GM23338 (cell line): ENCODE results near the gene HIGD2B.

ENCODE experiments used
- CREB1 ChIP-seq: fragments of 250-450 bp; sonication (Bioruptor Pico); IDR thresholded peaks from 2 replicates; pipeline ENCODE4 v1.5.0; 2020; ENCODE audit warnings: low read depth, mild to moderate bottlenecking, moderate library complexity
- EZH2 ChIP-seq: fragments of 200-600 bp; sonication (generic); IDR thresholded peaks from one replicate; pipeline ENCODE4 v1.8.0; 2017; ENCODE audit warnings: antibody characterized with exemption, mild to moderate bottlenecking, low read depth; ENCODE audit not compliant: unreplicated experiment
- EZH2phosphoT487 ChIP-seq: fragments of 200-600 bp; sonication (generic); IDR thresholded peaks from one replicate; pipeline ENCODE4 v1.8.1; 2018; ENCODE audit warnings: antibody characterized with exemption; ENCODE audit not compliant: unreplicated experiment
- JUNB ChIP-seq: IDR thresholded peaks from one replicate; pipeline ENCODE4 v1.6.1; 2016; ENCODE audit warnings: antibody characterized with exemption; ENCODE audit not compliant: unreplicated experiment
- NANOG ChIP-seq: IDR thresholded peaks from 2 replicates; pipeline ENCODE4 v1.6.1; 2016; ENCODE audit warnings: antibody characterized with exemption, borderline replicate concordance
- POLR2AphosphoS5 ChIP-seq: IDR thresholded peaks from 2 replicates; pipeline ENCODE4 v1.6.1; 2016; ENCODE audit warnings: antibody characterized with exemption, low read depth
- STAT1 ChIP-seq: IDR thresholded peaks from one replicate; pipeline ENCODE4 v1.6.1; 2016; ENCODE audit warnings: antibody characterized with exemption; ENCODE audit not compliant: unreplicated experiment
- ZNF114 ChIP-seq: fragments of 250-450 bp; sonication (Bioruptor Pico); IDR thresholded peaks from 2 replicates; pipeline ENCODE4 v1.5.0; 2020; ENCODE audit warnings: mild to moderate bottlenecking, moderate library complexity
- ZNF331 ChIP-seq: fragments of 250-450 bp; sonication (Bioruptor Pico); IDR thresholded peaks from 2 replicates; pipeline ENCODE4 v1.5.0; 2020; ENCODE audit warnings: low read depth, mild to moderate bottlenecking, moderate library complexity
- TF ChIP-seq, protein P1 (sequence below), 2 experiments: fragments of 200-600 bp in 1 of 2; sonication (generic) in 1 of 2; conservative IDR thresholded peaks; 2 replicates each; pipeline versions ENCODE4 v1.5.1 to v1.6.1; 2016 to 2017; ENCODE audit warnings: antibody characterized with exemption in 2 of 2, low read depth in 2 of 2, mild to moderate bottlenecking in 2 of 2, moderate library complexity in 1 of 2
- TF ChIP-seq, protein P2 (sequence below): IDR thresholded peaks from one replicate; pipeline ENCODE4 v1.6.1; 2018; ENCODE audit warnings: antibody characterized with exemption; ENCODE audit not compliant: unreplicated experiment
- TF ChIP-seq, protein P3 (sequence below): fragments of 250-450 bp; sonication (Bioruptor Pico); IDR thresholded peaks from 2 replicates; pipeline ENCODE4 v1.5.0; 2020; ENCODE audit warnings: mild to moderate bottlenecking, moderate library complexity
- TF ChIP-seq, protein P4 (sequence below): IDR thresholded peaks from 2 replicates; pipeline ENCODE4 v1.6.1; 2016; ENCODE audit warnings: antibody characterized with exemption

DNA sequence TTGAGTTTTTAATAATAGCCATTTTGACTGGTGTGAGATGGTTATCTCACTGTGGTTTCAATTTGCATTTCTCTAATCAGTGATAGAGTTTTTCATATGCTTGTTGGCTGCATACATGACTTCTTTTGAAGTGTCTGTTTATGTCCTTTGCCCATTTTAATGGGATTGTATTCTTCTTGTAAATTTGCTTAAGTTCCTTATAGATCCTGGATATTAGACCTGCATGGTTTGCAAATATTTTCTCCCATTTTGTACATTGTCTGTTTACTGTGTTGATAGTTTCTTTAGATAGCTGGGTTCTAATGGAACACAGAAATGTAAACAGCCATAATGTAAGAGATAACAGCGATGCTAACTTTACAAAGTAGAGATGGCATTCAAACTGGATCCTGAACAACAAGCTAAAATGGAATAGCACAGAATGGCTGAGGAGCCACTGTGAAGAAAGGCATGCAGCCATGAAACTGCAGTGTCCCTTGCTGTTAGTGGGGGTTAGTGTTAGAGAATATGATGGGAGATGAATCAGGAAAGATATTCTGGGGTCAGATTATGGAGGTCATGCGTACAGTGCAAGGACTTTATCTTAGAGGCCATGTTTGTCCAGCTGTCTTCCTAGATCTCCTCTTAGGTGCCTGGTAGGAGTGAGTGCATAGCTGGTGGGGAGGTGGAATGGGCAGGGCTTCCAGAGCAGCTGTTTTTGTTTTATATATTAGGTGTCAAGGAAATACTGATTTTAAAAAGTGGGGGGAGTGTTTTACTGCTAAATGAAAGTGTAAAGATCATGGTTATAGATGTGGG, 48.2 kb upstream of the HIGD2B start:
- TF ChIP-seq EZH2phosphoT487 = no peak
- no peak for TF ChIP-seq POLR2AphosphoS5
- TF ChIP-seq, protein P1, sequence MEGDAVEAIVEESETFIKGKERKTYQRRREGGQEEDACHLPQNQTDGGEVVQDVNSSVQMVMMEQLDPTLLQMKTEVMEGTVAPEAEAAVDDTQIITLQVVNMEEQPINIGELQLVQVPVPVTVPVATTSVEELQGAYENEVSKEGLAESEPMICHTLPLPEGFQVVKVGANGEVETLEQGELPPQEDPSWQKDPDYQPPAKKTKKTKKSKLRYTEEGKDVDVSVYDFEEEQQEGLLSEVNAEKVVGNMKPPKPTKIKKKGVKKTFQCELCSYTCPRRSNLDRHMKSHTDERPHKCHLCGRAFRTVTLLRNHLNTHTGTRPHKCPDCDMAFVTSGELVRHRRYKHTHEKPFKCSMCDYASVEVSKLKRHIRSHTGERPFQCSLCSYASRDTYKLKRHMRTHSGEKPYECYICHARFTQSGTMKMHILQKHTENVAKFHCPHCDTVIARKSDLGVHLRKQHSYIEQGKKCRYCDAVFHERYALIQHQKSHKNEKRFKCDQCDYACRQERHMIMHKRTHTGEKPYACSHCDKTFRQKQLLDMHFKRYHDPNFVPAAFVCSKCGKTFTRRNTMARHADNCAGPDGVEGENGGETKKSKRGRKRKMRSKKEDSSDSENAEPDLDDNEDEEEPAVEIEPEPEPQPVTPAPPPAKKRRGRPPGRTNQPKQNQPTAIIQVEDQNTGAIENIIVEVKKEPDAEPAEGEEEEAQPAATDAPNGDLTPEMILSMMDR (conservative IDR thresholded peaks at IDR 0.05; ENCODE audit: low read depth in 2 of 2) = no peak
- TF ChIP-seq CREB1 = no peak
- no peak for TF ChIP-seq EZH2
- no peak for TF ChIP-seq NANOG
- TF ChIP-seq, protein P2, sequence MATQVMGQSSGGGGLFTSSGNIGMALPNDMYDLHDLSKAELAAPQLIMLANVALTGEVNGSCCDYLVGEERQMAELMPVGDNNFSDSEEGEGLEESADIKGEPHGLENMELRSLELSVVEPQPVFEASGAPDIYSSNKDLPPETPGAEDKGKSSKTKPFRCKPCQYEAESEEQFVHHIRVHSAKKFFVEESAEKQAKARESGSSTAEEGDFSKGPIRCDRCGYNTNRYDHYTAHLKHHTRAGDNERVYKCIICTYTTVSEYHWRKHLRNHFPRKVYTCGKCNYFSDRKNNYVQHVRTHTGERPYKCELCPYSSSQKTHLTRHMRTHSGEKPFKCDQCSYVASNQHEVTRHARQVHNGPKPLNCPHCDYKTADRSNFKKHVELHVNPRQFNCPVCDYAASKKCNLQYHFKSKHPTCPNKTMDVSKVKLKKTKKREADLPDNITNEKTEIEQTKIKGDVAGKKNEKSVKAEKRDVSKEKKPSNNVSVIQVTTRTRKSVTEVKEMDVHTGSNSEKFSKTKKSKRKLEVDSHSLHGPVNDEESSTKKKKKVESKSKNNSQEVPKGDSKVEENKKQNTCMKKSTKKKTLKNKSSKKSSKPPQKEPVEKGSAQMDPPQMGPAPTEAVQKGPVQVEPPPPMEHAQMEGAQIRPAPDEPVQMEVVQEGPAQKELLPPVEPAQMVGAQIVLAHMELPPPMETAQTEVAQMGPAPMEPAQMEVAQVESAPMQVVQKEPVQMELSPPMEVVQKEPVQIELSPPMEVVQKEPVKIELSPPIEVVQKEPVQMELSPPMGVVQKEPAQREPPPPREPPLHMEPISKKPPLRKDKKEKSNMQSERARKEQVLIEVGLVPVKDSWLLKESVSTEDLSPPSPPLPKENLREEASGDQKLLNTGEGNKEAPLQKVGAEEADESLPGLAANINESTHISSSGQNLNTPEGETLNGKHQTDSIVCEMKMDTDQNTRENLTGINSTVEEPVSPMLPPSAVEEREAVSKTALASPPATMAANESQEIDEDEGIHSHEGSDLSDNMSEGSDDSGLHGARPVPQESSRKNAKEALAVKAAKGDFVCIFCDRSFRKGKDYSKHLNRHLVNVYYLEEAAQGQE = no peak
- TF ChIP-seq ZNF114 (CRISPR knock-in tag) = no peak
- no peak for TF ChIP-seq STAT1
- no peak for TF ChIP-seq JUNB
- TF ChIP-seq ZNF331 (CRISPR knock-in tag) = no peak
- TF ChIP-seq, protein P3, sequence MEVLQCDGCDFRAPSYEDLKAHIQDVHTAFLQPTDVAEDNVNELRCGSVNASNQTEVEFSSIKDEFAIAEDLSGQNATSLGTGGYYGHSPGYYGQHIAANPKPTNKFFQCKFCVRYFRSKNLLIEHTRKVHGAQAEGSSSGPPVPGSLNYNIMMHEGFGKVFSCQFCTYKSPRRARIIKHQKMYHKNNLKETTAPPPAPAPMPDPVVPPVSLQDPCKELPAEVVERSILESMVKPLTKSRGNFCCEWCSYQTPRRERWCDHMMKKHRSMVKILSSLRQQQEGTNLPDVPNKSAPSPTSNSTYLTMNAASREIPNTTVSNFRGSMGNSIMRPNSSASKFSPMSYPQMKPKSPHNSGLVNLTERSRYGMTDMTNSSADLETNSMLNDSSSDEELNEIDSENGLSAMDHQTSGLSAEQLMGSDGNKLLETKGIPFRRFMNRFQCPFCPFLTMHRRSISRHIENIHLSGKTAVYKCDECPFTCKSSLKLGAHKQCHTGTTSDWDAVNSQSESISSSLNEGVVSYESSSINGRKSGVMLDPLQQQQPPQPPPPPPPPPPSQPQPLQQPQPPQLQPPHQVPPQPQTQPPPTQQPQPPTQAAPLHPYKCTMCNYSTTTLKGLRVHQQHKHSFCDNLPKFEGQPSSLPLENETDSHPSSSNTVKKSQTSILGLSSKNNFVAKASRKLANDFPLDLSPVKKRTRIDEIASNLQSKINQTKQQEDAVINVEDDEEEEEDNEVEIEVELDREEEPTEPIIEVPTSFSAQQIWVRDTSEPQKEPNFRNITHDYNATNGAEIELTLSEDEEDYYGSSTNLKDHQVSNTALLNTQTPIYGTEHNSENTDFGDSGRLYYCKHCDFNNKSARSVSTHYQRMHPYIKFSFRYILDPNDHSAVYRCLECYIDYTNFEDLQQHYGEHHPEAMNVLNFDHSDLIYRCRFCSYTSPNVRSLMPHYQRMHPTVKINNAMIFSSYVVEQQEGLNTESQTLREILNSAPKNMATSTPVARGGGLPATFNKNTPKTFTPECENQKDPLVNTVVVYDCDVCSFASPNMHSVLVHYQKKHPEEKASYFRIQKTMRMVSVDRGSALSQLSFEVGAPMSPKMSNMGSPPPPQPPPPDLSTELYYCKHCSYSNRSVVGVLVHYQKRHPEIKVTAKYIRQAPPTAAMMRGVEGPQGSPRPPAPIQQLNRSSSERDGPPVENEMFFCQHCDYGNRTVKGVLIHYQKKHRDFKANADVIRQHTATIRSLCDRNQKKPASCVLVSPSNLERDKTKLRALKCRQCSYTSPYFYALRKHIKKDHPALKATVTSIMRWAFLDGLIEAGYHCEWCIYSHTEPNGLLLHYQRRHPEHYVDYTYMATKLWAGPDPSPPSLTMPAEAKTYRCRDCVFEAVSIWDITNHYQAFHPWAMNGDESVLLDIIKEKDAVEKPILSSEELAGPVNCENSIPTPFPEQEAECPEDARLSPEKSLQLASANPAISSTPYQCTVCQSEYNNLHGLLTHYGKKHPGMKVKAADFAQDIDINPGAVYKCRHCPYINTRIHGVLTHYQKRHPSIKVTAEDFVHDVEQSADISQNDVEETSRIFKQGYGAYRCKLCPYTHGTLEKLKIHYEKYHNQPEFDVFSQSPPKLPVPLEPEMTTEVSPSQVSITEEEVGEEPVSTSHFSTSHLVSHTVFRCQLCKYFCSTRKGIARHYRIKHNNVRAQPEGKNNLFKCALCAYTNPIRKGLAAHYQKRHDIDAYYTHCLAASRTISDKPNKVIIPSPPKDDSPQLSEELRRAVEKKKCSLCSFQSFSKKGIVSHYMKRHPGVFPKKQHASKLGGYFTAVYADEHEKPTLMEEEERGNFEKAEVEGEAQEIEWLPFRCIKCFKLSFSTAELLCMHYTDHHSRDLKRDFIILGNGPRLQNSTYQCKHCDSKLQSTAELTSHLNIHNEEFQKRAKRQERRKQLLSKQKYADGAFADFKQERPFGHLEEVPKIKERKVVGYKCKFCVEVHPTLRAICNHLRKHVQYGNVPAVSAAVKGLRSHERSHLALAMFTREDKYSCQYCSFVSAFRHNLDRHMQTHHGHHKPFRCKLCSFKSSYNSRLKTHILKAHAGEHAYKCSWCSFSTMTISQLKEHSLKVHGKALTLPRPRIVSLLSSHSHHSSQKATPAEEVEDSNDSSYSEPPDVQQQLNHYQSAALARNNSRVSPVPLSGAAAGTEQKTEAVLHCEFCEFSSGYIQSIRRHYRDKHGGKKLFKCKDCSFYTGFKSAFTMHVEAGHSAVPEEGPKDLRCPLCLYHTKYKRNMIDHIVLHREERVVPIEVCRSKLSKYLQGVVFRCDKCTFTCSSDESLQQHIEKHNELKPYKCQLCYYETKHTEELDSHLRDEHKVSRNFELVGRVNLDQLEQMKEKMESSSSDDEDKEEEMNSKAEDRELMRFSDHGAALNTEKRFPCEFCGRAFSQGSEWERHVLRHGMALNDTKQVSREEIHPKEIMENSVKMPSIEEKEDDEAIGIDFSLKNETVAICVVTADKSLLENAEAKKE (CRISPR knock-in tag) = no peak
- TF ChIP-seq, protein P4, sequence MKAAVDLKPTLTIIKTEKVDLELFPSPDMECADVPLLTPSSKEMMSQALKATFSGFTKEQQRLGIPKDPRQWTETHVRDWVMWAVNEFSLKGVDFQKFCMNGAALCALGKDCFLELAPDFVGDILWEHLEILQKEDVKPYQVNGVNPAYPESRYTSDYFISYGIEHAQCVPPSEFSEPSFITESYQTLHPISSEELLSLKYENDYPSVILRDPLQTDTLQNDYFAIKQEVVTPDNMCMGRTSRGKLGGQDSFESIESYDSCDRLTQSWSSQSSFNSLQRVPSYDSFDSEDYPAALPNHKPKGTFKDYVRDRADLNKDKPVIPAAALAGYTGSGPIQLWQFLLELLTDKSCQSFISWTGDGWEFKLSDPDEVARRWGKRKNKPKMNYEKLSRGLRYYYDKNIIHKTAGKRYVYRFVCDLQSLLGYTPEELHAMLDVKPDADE = no peak
